C4-2B (cell line): ENCODE measurements around the gene WIPF3.
"Not testable (repeated sequence)": the region's sequence is repeated elsewhere in the genome, so short reads cannot be mapped to it uniquely, and the experiment has no call there.

ENCODE experiments used
- H3K27ac ChIP-seq: fragments of 450-650 bp; 2 replicates; pipeline ENCODE4 v1.5.1; 2017
- ZFX ChIP-seq: fragments of 450-650 bp; IDR thresholded peaks from 2 replicates; pipeline ENCODE4 v1.6.1; 2017
- TF ChIP-seq, protein P1 (sequence below): fragments of 450-650 bp; conservative IDR thresholded peaks from 2 replicates; pipeline ENCODE4 v1.5.1; 2017; ENCODE audit warnings: mild to moderate bottlenecking

Gene WIPF3

DNA sequence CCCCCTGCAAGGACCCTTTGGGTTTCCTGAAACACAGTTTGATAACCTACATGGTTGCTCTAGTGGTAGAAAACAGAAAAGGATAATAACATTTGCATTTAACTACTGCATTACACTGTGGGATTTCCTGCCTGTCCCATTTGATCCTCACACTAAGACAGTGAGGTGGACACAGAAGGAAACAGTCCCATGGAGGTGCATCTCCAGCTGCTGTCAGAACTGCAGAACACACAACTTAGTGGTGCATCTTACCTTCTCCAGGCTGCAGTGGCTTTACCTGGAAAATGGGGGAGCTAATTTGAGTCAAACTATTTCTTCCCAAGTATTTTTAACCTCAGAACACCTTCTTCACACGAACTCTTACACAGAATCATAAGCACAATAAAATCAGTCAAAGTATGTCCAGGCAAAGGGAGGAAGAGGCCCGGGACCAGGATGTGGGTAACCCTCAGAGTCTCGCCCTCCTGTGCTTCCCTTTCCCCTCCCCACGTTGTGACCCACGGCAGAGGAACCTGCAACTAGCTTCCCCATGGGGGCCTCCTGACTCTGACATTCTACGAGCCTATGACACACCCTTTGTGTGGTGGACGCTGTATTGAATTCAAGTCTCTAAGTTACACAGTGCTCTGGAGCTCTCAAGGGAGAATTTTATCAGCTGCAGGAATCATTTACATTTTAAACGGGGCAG, 149.6 kb downstream of the WIPF3 start:
- no peak overlapping the region for H3K27ac ChIP-seq
- TF ChIP-seq, protein P1, sequence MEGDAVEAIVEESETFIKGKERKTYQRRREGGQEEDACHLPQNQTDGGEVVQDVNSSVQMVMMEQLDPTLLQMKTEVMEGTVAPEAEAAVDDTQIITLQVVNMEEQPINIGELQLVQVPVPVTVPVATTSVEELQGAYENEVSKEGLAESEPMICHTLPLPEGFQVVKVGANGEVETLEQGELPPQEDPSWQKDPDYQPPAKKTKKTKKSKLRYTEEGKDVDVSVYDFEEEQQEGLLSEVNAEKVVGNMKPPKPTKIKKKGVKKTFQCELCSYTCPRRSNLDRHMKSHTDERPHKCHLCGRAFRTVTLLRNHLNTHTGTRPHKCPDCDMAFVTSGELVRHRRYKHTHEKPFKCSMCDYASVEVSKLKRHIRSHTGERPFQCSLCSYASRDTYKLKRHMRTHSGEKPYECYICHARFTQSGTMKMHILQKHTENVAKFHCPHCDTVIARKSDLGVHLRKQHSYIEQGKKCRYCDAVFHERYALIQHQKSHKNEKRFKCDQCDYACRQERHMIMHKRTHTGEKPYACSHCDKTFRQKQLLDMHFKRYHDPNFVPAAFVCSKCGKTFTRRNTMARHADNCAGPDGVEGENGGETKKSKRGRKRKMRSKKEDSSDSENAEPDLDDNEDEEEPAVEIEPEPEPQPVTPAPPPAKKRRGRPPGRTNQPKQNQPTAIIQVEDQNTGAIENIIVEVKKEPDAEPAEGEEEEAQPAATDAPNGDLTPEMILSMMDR = no peak
- TF ChIP-seq ZFX = no peak

DNA sequence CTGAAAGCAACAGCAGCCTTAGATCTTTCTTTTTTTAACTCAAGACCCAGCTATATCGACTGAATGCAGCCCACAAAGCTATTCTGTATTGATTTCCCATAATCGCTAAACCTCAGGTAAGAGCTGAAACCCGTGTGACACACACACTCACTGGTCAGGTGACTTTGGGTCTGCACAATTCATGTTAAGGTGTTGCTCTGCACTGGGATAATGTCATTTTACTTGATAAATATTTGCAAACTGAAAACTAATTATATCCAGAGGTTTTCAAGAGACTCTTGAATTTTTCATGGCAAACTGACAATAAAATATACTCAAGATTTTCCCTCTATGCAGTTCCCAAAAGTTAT, 150.2 kb downstream of the WIPF3 start:
- no peak for TF ChIP-seq ZFX
- TF ChIP-seq, protein P1 = no peak
- H3K27ac ChIP-seq = no peak overlapping the region

DNA sequence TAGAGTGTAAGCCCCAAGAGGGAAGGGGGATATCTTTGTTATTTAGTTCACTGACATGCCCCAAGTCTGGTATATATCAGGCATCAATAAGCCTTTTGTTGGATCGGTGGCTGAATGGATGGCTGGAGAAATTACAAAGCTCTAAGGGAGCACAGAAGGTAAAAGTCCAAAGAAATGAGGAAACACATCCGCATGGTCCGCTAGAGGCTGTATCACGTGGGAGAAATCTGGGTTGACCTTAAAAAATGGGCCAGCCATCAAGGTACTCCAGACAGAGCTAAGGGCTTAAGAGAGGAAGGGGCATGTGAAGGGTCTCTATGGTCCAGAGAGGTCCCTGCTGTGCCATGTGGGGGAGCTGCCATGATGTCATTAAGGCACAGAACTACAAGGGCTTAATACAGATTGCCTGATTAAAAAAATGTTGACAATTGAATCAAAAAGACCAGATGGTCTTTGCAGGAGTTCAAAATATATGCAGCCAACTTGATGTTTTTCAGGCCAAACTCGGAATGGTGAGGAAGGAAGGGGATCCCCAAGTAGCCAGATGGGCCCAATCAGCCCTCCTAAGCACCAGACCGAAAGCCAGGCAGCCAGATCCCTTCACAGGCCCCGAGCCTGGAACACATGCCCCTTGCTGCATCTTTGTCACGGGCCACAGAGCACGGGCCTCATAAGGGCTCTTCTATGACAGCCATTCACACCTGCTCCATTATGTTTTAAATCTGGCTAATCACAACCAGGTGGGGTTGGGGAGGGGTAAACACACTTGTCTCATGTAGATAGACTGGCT, 151.4 kb downstream of the WIPF3 start:
- TF ChIP-seq, protein P1 = no peak
- TF ChIP-seq ZFX = no peak
- no peak overlapping the region for H3K27ac ChIP-seq

DNA sequence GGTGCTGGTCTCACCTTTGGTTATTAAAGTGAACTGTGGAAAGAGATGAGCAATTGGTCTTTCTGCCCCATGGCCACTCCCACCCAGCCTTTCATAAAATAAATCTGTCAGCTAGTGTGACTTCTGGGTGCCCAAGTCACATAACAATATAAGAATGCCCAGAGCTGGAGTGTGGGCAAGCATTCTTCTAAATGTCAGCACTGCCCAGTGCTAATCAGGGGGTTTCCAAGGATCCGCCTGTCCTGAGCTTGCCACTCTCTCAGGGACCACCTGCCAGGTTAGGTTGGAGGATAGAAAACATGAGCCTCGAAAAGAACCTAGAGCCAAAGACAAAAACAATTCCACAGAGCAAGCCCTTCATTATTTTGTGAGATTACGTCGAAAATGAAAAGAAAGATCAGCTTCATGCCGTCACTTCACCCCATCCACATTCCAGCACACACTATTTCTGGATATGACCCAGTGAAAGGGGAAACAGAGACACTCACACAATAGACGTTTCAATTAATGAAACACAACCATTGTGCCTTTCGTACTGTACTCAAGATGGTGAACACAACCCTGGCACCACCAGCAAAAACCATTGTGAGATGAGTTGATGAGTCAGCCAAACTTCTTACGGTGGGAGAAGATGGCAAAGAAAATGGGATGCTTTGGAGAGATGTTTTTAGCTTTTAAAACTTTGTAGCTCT, 152.5 kb downstream of the WIPF3 start:
- no peak overlapping the region for H3K27ac ChIP-seq
- TF ChIP-seq, protein P1 = no peak
- no peak for TF ChIP-seq ZFX

DNA sequence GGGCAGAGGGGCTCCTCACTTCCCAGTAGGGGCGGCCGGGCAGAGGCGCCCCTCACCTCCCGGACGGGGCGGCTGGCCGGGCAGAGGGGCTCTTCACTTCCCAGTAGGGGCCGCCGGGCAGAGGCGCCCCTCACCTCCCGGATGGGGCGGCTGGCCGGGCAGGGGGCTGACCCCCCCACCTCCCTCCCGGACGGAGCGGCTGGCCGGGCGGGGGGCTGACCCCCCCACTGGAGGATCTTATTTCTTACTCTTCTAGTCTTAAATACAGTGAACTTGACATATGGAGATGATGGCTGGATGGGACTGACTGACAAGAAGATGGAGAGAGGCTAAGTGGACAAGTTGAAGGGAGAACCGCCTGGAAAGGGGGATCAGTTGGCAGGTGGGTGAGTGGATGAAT, 155.3 kb downstream of the WIPF3 start:
- not testable (repeated sequence) for H3K27ac ChIP-seq

DNA sequence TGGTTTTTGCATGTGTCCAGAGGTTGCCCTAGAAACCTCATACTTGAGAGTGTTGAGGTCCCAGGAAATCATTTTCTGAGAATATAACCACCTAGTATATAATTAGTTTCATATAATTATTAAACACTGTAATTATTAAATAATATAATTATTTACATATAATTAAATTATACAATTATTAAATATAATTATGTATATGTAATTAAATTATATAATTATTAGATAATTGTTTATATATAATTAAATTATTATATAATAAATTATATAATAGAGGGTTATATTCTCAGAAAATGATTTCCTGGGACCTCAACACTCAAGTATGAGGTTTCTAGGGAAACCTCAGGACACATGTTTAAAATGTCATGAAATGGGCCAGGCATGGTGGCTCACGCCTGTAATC, 155.7 kb downstream of the WIPF3 start:
- no peak overlapping the region for H3K27ac ChIP-seq
- TF ChIP-seq, protein P1 = no peak
- no peak for TF ChIP-seq ZFX

DNA sequence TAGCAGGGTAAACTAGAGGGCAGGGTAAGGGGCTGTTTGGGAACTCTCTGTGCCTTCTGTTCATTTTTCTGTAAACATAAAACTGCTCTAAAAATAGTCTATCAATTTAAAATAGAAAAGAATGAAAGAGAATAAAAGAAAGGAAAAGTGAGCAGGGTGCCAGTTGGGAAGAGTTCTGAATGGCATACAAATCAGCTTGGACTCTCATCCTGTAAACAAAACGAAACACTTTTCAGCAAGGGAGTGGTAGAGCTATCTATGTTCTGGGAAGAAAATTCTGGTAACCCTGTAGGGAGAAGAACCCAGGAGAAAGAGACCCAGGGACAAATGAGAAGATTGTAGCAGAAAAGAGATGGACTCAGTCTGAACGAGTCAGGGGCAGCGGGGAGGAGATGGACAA, 158.7 kb downstream of the WIPF3 start:
- TF ChIP-seq ZFX = no peak
- TF ChIP-seq, protein P1 = no peak
- no peak overlapping the region; the same call in 1 of the 2 replicates for H3K27ac ChIP-seq
